Measurements from ENCODE around the gene SNCB.

DNA sequence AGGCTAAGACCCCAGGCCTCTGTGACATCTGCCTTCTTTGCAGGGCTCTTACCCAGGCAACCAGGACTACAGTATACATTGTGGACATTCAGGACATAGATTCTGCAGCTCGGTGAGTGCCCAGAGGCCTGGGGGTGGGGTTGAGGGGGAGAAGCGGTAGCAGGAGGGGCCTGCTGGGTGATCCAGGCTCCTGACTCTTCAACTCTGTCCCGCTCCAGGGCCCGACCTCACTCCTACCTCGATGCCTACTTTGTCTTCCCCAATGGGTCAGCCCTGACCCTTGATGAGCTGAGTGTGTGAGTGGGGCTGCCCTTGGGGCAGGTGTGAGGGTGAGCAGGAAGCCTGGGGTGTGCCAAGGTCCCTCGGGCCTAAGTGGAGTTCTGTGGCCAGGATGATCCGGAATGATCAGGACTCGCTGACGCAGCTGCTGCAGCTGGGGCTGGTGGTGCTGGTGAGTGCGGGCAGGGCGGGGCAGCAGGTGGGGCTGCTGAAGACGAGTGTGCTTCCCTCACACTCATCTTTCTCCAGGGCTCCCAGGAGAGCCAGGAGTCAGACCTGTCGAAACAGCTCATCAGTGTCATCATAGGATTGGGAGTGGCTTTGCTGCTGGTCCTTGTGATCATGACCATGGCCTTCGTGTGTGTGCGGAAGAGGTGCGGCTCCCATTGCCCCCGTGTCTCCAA is 40.2 kb downstream of the SNCB start:
- no peak for TF ChIP-seq EP300 (IDR thresholded peaks at IDR 0.05)
- TF ChIP-seq, protein P1, sequence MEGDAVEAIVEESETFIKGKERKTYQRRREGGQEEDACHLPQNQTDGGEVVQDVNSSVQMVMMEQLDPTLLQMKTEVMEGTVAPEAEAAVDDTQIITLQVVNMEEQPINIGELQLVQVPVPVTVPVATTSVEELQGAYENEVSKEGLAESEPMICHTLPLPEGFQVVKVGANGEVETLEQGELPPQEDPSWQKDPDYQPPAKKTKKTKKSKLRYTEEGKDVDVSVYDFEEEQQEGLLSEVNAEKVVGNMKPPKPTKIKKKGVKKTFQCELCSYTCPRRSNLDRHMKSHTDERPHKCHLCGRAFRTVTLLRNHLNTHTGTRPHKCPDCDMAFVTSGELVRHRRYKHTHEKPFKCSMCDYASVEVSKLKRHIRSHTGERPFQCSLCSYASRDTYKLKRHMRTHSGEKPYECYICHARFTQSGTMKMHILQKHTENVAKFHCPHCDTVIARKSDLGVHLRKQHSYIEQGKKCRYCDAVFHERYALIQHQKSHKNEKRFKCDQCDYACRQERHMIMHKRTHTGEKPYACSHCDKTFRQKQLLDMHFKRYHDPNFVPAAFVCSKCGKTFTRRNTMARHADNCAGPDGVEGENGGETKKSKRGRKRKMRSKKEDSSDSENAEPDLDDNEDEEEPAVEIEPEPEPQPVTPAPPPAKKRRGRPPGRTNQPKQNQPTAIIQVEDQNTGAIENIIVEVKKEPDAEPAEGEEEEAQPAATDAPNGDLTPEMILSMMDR (IDR thresholded peaks at IDR 0.05): no peak
